Dedifferentiated amniotic fluid mesenchymal stem cell (primary cell): ENCODE measurements around the gene GNAQ.

Experiments
- DNase-seq: peaks from one replicate; pipeline ENCODE4 v3.0.0-alpha.2; 2016; ENCODE audit errors: extremely low spot score

The GNAQ gene

GRCh38 chr9:78031893-78032729 lies 500 bp upstream of the GNAQ start:
- peak; percentile 91 for DNase-seq

GRCh38 chr9:78030553-78031443 lies 813 bp downstream of the GNAQ start:
- no peak for DNase-seq

GRCh38 chr9:78030296-78030552 lies 1.4 kb downstream of the GNAQ start:
- DNase-seq: no peak

- no peak for DNase-seq
Measured at GRCh38 chr9:78029551-78030295, 1.9 kb downstream of the GNAQ start.

- no peak for DNase-seq
Measured at GRCh38 chr9:78028926-78029325, 2.7 kb downstream of the GNAQ start.

- DNase-seq: peak; percentile 55
Measured at GRCh38 chr9:78026947-78027346, 4.7 kb downstream of the GNAQ start.

- DNase-seq: no peak
Measured at GRCh38 chr9:78026416-78026815, 5.2 kb downstream of the GNAQ start.

- no peak for DNase-seq
Measured at GRCh38 chr9:78025186-78025585, 6.4 kb downstream of the GNAQ start.

- peak; percentile 43 for DNase-seq
Measured at GRCh38 chr9:78023003-78023741, 8.4 kb downstream of the GNAQ start.

- DNase-seq: no peak
Measured at GRCh38 chr9:78021697-78022096, 9.9 kb downstream of the GNAQ start.

- no peak for DNase-seq
Measured at GRCh38 chr9:78017190-78017693, 14.4 kb downstream of the GNAQ start.

GRCh38 chr9:78015241-78015640 lies 16.4 kb downstream of the GNAQ start:
- no peak for DNase-seq

- no peak for DNase-seq
Measured at GRCh38 chr9:78014776-78015175, 16.8 kb downstream of the GNAQ start.

GRCh38 chr9:78013934-78014333 lies 17.7 kb downstream of the GNAQ start:
- no peak for DNase-seq

GRCh38 chr9:78011049-78011448 lies 20.6 kb downstream of the GNAQ start:
- DNase-seq: no peak

- DNase-seq: no peak
Measured at GRCh38 chr9:78010445-78010844, 21.2 kb downstream of the GNAQ start.

- no peak for DNase-seq
Measured at GRCh38 chr9:78009186-78009585, 22.4 kb downstream of the GNAQ start.

GRCh38 chr9:78006734-78007133 lies 24.9 kb downstream of the GNAQ start:
- DNase-seq: no peak

GRCh38 chr9:78005231-78006002 lies 26.2 kb downstream of the GNAQ start:
- DNase-seq: no peak

- DNase-seq: no peak
Measured at GRCh38 chr9:78004478-78005229, 27.0 kb downstream of the GNAQ start.
